COR-L47 (cell line): ENCODE data around the gene ASCL2.

ENCODE experiments used
- DNase-seq: peaks from one replicate; lab custom pipeline; 2025; lab: John Stamatoyannopoulos, UW

Gene ASCL2

GRCh38 chr11:2270322-2271076 lies at the start of gene ASCL2:
Gene ASCL2 (minus strand): TSS chr11:2270588. CDS start chr11:2270332, 256 bp downstream.
- peak; percentile 22 for DNase-seq

GRCh38 chr11:2319791-2320472 lies 49.5 kb upstream of the ASCL2 start:
- DNase-seq: no peak

GRCh38 chr11:2318707-2319106 lies 48.3 kb upstream of the ASCL2 start:
- DNase-seq: no peak

- no peak for DNase-seq
Measured at GRCh38 chr11:2318123-2318522, 47.7 kb upstream of the ASCL2 start.

GRCh38 chr11:2317354-2318050 lies 47.1 kb upstream of the ASCL2 start:
- DNase-seq: no peak

- no peak for DNase-seq
Measured at GRCh38 chr11:2316963-2317244, 46.5 kb upstream of the ASCL2 start.

- DNase-seq: no peak
Measured at GRCh38 chr11:2316169-2316962, 46.0 kb upstream of the ASCL2 start.

- DNase-seq: no peak
Measured at GRCh38 chr11:2315395-2316168, 45.2 kb upstream of the ASCL2 start.

- DNase-seq: peak; percentile 80
Measured at GRCh38 chr11:2314525-2315394, 44.4 kb upstream of the ASCL2 start.

- no peak for DNase-seq
Measured at GRCh38 chr11:2314136-2314524, 43.7 kb upstream of the ASCL2 start.

- no peak for DNase-seq
Measured at GRCh38 chr11:2313051-2313951, 42.9 kb upstream of the ASCL2 start.

- DNase-seq: no peak
Measured at GRCh38 chr11:2312232-2313042, 42.0 kb upstream of the ASCL2 start.

GRCh38 chr11:2311353-2312133 lies 41.2 kb upstream of the ASCL2 start:
- no peak for DNase-seq

GRCh38 chr11:2310786-2311352 lies 40.5 kb upstream of the ASCL2 start:
- DNase-seq: no peak

- DNase-seq: no peak
Measured at GRCh38 chr11:2310073-2310785, 39.8 kb upstream of the ASCL2 start.

- no peak for DNase-seq
Measured at GRCh38 chr11:2309251-2310072, 39.1 kb upstream of the ASCL2 start.
